Measurements from ENCODE around the gene SORCS1. TPM values are rescaled to one million over a fixed set of nuclear protein-coding genes. Genes with fewer than 3 reads are reported as not detected.

The SORCS1 gene
- 1.9 TPM for total RNA-seq

DNA sequence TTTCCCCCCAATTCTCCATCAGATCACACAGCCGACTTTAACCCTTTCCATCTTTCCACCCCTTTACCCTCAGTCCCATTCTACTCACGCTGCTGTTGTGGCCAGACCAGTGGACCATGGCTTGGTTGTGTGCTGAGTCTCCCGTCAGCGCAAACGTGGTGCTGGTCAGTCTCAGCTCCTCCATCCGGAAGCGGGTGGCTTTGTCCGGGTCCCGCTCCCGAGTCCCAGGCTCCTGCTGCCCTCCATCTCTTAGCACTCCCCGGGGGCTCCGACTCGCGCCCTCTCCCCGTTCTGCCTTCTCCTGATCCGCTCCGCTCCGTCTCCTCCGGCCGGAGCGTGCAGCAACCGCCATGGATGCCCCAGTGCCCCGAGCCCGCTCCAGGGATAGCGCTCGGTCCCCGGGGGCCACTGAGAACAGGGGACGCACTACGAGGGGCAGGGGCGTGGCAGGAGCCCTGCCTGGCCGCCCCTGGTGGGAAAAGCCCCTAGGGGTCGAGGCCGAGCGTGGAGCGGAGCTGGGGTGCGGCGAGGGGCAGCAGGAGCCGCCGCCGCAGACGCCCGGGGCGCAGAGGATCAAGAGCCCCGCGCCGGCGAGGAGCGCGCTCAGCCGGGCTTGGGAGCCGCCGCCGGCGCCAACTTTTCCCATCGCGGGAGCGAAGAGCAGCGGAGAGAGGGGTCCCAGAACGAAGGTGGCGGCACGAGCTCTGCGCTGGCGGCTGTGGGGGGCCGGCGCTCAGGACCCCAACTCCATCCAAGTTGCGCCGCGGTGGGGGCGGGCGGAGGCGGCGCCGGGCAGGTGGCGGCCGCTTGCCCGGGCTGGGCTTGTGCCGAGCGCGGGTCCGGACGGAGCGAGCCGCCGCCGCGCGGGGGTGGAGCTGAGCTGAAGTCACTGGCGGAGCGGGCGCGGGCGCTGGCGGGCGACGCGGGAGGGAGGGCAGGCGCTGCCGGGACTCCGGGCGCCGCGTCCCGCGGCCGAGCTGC is at the start of gene SORCS1:
TSS of gene SORCS1 (minus strand) at position 826 of the 981 bp plus-strand sequence.
- no peak for DNase-seq

DNA sequence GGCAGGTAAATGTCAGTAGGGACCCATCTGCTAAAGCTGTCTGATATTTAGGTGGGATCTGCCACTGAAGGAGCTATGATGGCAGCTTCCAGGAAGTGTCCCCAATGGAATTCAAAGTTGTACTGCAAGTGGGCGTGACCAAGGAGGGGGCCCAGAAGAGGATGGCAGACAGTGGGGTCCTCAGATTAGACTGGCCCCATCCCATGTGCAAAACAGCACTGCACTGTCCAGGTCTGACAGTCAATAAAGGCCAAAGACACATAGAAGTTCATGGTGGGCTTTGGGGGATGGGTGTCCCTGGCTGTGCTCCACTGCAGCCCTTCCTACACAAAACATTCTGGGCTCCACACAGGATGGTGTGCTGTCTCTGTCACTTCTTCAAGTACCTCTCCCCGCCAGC is 49.8 kb upstream of the SORCS1 start:
- DNase-seq = no peak

DNA sequence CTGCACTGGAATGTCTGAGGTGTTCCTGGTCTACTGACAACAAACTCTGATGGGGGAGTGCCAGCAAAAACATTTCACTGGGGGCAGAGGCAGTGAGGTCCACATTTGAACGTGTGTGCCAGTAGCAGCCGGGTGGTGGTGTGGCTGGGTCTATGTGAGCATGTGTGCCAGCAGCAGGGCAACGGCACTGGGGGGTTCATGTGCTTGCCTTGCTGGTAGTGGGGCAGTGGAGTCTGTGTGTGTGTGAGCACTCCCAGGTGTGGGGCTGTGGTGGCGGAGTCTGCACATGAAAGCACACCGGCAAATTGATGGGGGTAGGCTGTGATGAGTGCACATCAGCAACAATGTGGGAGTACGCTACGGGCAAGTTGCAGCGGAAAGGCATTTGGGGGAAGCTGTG is 49.4 kb upstream of the SORCS1 start:
- no peak for DNase-seq

DNA sequence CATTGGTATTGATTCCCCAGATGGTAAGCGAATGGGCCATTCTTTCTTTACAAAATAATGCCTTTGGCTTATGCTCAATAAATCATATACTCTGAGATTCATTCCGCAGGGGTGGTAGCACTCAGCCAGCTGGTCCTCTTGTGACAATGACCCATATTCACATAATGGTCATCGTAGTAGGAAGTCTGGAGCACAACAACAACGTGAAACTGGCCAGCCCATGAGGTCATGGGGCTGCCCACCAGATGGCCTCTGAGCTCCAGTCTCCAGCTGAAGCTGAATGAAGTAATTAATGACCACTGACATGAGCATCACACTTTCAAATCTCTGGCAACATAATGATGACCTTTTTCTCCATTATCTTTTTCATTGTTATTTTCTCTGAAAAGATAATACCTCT is 42.3 kb upstream of the SORCS1 start:
- no peak for DNase-seq

DNA sequence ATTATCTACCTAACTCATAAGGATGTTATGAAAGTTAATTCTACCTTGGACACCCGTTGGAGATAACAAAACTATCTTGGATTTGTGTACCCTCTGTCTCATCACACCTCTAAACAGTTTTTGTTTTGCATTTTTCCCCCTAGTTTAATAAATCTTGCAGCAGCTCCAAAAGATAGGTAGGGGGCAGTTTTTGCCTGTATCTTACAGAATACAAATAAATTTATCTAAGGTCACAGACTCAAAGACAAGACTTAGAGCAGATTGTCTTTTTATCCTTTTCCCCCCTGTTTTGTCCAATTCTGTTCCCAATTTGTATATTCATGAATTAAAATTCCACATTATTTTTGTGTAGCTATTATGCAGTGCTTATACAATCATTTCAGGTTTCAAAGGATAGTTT is 5.0 kb upstream of the SORCS1 start:
- DNase-seq = no peak

DNA sequence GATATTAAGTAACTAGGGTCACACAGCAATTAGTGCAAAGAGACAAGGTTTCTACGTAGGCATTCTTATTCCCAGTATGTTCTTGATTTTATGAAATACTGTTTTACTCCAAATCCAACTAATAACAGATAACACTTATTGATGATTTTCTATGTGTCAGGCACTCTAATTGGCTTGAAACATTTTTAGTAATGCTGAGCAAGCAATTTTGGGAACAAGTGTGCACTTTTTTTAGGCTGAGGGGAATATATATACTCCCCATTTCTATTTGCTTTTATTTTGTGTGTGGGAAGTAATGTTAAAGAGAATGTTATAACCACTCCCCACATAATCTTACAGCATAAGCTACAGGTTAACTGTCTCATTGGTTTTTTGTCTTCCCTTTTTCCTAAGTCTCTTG is 4.2 kb upstream of the SORCS1 start:
- no peak for DNase-seq

DNA sequence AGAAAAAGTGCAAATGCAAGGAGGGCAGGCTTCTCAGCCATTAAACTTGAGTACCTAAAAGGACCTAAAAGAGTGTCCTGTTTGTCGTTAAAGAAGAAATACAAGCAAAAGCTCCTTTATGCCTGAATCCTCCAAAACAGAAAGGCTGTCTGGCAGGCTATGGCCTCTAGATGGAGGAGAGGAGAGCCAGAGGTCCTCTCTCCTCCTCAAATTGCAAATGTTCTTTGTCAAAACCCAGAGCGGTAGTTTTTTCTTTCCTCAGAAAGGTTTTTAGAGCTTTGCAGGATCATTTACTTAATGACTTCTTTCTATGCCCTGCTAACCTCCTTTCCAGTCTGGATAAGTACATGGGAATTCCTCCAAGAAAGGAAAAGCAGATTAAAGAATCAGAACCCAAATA is 1.9 kb upstream of the SORCS1 start:
- DNase-seq = no peak

DNA sequence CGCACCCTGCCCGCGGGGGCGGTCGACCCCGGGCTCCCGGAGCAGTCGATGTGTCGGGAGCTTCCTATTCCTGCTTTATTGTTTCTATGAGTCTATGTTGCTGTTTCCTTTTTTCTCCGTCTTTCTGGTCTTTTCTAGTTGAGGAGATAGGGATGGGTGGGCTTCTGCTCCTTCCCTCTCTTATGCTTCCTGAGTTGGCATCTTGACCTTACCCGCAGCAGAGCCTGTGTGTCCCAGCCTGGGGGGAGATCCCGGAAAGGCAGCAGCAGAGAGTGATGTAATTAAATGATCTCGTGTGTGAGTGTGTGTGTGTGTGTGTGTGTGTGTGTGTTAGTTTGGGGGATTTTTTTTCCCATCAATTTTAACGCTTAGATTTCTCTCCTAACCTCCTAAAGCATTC is 486 bp upstream of the SORCS1 start:
- DNase-seq = no peak

DNA sequence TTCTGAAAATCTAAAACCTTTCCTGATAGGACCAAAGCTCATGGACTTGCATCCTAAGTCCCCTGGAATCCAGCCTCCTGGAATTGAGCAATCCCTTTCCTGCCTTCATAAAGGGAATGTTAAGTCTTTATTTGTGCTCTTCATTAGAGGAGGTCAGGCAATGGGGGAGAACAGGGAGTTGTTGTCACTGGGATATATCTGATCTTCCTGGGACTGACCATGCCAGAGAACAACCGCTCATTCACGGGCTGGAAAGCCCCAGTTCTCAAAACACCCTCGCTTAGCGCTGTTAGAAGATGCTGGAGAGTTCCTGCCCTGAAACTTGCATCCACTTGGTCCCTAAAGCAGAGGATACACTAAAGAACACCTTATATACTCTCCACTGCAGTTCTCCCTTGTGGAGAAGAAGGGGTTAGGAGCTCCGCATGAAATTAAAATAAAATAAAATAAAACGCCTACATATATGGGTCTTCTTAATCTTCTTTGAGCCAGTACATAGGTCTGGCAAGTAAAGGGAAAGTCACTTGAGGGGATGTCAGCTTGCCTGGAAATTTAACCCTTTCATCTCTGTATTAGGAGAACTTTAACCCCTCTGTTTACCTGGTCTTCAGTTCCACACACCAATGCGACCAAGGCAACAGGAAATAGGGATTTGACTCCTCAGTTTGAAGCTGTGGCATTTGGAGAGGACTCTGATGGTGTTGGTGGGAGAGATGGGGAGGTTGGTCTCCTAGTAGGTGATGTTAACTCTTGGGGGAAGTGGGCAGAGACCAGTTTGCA is 1.2 kb downstream of the SORCS1 start:
- no peak for DNase-seq

DNA sequence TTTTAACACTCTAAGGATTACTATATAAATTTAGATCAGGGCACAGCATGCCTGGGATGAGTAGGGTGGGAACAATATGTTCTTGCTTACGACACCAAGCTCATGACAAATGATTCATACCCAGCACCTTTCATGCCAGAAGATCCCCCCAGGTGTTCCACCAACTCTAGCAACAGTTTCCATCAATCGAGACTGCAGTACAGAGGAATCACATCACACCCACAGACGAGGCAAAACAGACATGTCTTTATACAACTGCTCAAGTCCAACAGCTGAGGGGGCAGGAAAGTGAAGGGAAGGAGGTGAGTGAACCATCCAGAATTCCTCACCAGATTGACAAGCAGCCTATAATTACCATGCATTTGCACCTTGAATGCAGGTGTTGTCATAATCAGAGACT is 3.6 kb downstream of the SORCS1 start:
- DNase-seq = no peak

DNA sequence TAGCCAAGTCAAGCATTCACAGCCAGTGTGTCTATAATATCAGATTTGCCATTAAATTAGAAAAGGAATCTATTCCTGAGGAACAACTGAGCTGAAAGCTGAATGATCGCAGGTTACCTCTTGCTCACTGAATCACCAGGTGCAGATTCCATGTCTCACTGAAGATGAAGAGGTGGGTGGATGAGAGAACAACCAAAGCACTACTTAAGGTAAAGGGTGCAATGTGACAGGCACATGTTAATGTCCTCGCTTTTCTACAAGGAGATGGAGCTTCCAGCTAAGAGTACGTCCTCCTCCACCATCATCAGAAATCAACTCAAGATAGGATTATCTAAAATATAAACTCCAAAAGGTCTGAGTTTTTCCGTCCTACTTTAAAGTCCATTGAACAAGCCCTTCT is 4.6 kb downstream of the SORCS1 start:
- DNase-seq = no peak

DNA sequence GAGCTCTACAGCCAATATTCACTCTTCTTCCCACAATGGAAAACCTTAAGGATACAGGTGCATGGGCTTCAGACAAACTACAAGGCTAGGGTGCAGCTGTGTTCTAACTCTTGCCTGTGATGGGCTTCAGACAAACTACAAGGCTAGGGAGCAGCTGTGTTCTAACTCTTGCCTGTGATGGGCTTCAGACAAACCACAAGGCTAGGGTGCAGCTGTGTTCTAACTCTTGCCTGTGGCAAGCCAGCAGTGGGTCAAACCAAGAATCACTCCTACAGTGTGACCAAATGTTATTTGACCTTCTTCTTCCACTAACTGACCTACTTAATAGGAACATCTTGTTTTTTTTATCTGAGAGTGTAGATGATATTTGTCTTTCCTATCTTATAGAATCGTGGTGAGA is 7.4 kb downstream of the SORCS1 start:
- no peak for DNase-seq

DNA sequence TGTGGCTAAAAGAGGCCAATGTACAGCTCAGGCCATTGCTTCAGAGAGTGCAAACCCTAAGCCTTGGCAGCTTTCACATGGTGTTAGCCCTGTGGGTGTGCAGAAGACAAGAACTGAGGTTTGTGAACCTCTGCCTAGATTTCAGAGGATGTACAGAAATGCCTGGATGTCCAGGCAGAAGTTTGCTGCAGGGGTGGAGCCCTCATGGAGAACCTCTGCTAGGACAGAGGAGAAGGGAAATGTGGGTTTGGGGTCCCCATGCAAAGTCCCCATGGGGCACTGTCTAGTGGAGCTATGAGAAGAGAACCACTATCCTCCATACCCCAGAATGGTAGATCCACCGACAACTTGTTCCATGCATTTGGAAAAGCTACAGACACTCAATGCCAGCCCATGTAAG is 12.4 kb downstream of the SORCS1 start:
- no peak for DNase-seq

DNA sequence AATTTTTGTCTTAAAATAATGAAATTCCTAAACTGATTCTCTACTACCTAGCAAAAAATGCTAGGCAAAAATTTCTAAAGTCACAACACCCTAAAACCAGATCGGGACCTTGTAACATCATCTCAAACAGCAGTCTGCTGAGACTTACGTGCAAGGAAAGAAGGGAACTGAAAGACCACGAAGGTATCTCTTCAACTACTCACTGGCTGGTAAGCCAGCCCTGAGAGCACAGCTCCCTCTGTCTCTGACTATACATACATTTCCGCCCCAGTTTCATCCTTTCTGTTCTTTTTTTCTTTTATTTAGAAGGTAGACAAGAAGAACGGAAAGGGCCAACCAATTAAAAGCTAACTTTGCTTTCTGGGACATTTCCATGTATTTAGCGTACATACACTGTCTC is 15.6 kb downstream of the SORCS1 start:
- no peak for DNase-seq

DNA sequence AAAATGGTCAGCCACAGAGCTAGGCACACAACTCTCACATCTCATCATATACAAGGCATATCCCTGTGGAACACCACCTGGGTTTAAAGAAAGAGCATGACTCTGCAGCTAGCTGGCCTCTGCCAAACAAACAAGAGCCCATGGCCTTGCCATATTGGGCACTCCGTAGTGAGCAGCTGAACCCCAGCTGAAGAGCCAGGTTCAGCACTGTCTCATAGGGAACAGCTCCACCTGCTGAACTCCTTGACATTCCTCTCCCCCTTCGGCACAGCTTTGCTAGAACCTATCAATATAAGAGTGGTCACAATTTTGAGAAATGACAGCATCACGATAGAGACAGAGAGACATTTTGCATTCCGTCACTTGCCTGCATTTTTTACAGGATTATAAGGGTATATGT is 20.0 kb downstream of the SORCS1 start:
- DNase-seq = no peak

DNA sequence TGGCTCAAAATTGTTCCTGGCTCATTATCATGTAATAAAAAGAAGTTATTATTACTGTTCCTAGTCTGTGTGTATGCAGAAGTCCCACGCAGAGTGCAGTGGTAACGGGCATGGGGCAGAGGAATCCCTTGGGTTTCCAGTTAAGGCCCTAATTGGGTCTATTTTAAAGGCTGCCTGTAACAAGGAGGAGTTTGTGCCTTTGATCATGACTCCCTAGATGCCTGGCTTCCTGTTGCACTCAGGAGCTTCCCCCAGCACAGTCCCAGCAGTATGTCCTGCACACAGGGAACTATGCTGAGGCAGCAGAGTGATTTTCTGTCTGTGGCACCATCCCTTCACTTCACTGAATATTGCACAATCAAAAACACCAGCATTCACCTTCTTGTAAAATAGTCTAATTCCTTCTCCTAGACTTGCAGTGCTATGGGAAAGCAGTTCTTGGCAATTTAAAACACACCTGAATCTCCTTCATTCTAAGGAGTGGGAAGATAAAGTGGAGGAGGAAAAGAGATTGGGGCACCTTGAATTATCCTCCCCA is 22.9 kb downstream of the SORCS1 start:
- DNase-seq = no peak

DNA sequence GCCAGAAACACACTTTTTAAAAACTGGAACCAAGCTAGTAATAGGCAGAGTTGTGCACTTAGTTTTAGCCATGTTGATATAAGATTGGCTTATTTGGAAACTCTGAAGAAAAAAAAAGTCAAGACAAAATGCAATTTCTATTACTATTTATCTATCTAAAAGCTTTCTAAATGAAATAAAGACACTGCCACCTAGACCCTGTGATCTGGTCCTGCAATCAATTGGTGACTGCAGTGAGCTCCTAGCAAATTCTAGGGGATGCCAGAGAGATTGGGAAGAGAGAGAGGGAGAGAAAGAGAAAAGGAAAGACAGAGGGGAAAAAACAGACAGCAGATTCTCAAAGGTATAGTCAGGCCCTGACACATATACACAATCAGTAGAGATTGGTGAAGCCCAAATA is 25.3 kb downstream of the SORCS1 start:
- no peak for DNase-seq

DNA sequence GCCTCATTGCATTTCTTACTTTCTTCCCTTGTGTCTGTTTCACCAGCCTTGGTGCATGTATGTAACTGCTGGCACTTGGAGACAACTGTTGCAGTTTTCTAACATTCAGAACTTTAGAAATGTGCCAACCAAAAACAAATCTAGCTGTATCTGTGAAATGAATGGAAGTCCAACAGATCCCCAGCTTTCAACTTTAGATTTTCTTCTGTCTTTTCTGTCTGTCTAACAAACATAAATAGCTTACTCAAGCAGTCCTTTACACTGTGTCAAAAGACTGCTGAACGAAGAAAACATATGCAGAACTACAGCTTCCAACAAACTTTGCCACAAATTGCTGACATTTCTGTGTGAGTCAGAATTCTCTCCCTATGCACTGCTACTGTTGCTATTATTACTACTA is 30.9 kb downstream of the SORCS1 start:
- DNase-seq = no peak

DNA sequence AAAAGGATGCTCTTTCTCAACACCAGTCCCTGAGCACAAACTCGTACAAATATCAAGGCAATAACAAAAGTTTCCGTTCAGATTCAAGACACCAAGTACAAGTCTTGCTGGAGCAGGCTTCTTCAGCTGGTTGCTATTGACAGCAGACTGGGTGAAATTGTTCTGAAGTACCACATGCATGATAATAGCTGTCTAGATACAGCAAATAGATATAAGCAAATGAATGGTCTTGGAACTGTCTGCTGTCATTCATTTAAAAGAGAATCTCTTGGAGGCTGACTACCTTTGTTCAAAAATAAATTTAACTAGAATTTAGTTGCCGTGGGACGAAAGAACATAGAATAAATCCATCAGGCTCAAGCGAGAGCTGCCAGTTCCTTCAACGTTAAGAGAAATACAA is 35.5 kb downstream of the SORCS1 start:
- DNase-seq = no peak

DNA sequence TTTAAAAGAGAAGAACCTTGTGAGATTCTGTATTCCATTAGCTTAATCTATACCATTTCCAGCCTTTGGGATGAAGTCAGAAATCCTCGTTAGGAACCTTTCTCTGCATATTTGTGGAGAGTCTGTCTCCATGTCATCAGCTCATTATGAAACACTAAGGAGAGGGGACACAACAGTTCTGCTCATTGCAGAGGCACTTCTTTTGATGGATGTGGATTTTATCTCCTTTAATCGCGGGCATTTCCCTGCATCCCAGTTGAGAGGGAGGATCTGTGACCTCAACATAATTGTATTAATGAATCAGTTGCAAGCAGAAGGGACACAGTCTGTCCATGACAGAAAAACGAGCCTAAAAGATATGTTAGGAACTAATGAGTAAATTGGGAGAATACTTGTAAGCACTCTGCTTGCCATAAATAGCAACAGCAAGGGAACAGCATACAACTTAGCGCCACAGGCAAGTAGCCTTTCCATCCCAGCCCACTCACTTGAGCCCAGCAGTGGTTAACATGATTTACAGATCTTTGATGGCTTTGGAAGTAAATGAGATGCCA is 37.9 kb downstream of the SORCS1 start:
- DNase-seq = no peak

DNA sequence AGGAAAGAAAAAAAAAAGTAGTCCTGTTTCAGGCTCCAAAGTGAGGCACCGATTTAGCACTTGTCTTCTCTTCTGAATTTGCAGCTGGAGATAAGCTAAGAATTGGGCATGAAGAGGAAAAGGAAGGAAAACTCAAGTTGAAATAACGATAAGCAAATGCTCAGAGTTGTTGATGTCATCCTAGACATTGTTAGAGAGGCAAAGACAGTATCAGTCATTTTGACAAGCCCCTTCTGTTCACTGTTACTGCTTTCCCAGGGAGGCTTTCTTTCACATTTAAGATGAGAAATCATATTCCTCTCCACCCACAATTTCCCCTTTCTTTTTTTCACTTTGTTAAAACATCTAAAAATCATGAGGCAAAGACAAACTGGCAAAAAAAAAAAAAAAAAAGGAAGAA is 41.8 kb downstream of the SORCS1 start:
- DNase-seq = no peak

DNA sequence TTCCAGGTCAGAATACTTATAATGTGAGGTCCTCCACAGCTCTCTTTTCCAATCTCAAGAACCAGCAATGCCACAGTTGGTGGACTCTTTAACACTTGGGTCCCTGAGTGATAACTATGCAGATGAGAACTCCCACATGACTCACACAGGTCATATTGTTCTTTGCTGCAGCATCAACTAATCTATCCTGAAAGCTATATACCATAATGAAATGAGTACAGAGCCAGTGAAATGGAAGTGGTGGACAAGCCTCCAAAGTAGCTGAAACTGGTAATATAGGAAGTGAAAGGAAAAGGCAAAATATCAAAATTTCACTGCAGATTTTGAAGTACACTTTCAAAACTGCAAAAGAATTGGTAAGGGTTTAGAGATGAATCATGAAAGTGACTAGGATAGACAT is 45.6 kb downstream of the SORCS1 start:
- no peak for DNase-seq

DNA sequence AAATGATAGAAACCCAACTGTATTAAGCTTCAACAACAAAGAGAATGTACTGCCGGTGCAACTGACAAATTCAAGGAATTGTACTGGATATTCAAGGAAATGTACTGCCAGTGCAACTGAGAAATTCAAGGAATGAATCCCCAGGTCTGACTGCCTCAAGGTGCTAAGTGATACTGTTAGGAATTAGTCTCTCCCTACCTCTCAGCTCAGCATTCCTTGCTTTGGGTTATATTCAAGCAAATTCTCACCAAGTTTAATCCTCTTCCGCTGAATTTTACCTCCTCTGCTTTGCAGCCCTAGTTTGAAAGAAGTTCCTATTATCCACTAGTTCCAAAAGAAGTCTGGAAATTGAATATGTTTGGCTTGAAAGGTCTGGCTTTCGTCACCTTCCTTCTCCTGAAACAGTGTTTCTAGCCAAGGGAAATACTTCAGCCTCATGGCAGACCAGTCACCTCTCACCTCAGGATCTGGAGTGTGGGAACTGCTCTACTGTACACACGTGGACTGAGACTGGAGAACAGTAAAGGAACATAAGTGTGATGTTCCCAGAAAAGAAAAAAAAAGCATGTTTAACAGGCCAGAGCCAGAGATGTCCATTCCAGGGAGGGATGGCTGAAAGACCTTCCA is 60.4 kb downstream of the SORCS1 start:
- DNase-seq = no peak

All from skin of body (tissue), 2 donors.